T-helper 1 cell (primary cell): ENCODE measurements around the gene NUTM2E.
"Not testable (repeated sequence)": the region's sequence is repeated elsewhere in the genome, so short reads cannot be mapped to it uniquely, and the experiment has no call there.

Source experiments
- DNase-seq, 5 donors: peaks; one replicate each; pipeline ENCODE4 v3.0.0-alpha.2; 2012 to 2020

Gene NUTM2E

DNA sequence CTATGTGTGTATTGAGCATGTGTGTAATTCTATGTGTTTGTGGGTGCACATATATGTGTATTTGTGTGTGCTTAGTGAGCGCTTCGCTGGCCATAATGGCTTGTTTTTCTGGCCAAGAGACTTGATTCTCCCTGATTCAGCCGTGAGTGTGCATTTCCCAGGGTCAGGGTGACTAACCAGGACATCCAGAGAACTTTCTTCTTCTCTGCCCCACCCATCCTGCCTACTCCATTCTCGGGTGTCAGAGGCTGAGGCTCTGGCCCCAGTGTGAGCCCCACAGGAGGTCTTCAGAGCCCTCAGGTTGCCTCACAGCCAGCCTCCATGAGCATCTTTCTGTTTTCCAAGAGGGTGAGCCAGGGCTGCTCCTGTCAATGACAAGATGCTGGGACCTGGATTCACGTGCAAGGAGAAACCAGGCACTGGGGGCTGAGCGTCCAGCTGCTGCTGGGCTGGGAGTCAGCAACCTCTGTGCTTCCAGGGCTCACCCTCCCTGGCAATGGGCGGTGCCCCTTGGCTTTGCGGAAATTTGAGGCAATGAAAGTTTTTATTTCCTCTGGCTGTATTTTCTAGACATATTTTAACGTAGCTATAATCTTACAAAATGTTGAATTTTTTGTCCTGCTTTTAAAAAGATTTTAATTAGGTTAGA is 40.5 kb downstream of the NUTM2E start:
- not testable (repeated sequence) for DNase-seq

- not testable (repeated sequence) for DNase-seq
These were observed 41.5 kb downstream of the NUTM2E start for GRCh38 chr10:79868023-79868422.

DNA sequence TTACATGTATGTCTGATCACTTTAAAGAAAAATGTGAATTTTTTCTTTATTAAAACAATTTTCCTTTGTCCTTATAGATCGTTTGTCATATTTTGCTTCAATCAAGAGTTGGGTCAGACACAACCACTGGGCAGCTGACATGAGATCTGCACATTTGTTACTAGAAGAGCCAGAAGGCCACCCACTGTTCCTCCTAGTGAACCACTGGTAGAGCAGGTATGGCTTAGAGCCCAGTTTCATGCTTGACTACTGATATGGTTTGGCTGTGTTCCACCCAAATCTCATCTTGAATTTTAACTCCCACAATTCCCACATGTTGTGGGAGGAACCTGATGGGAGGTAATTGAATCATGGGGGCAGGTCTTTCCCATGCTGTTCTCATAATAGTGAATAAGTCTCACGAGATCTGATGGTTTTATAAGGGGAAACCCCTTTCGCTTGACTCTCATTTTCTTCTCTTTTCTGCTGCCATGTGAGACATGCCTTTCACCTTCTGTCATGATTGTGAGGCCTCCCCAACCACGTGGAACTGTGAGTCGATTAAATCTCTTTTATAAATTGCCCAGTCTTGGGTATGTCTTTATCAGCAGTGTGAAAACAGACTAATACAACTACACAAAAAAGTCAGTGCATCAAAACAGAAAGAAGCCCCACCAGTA is 43.0 kb downstream of the NUTM2E start:
- not testable (repeated sequence) for DNase-seq

DNA sequence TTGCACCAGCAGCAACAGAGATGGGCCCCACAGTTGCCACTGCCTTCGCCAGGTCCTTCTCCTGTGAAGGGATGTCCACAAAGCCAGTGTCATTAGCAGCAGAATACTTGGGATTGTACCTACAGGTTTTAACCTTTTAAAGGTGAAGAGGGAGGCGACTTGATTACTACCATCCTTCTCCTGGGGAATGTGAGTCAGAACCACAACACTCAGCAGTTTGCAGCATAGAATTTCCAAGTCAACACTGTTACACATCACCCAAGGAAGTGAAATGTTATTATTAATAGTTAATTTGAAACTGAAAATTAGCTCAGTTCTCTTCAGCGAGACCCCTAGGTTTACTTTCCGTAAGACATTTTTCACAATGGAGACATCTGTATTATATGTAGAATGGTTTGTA is 45.2 kb downstream of the NUTM2E start:
- DNase-seq = not testable (repeated sequence)
